ENCODE measurements around the gene BLM.

GRCh38 chr15:90862964-90863778 lies 146.0 kb downstream of the BLM start:
- TF ChIP-seq POLR2A (IDR thresholded peaks at IDR 0.05; ENCODE audit: borderline replicate concordance, extremely low read depth, insufficient read depth, insufficient read length) (no peak), CTCF (IDR thresholded peaks at IDR 0.05 in 2 of 3, conservative IDR thresholded peaks at IDR 0.05 in 1 of 3; ENCODE audit: borderline replicate concordance in 1 of 3, insufficient read depth in 1 of 3, low read depth in 2 of 3, low read length in 2 of 3) (no peak), POLR2AphosphoS5 (IDR thresholded peaks at IDR 0.05; ENCODE audit: low read depth, low read length) (no peak), FOSL1 (IDR thresholded peaks at IDR 0.05; ENCODE audit: low read depth) (no peak), JUND (IDR thresholded peaks at IDR 0.05) (no peak), ATF3 (IDR thresholded peaks at IDR 0.05) (no peak), EGR1 (IDR thresholded peaks at IDR 0.05; ENCODE audit: low read depth) (no peak), ELF1 (IDR thresholded peaks at IDR 0.05; ENCODE audit: borderline replicate concordance, low read depth) (no peak), EZH2 (IDR thresholded peaks at IDR 0.05) (no peak), SP1 (IDR thresholded peaks at IDR 0.05; ENCODE audit: low read depth) (no peak), ZBTB33 (IDR thresholded peaks at IDR 0.05; ENCODE audit: extremely low read depth, insufficient replicate concordance, low read length) (no peak), RAD21 (IDR thresholded peaks at IDR 0.05; ENCODE audit: low read depth) (no peak), TCF7L2 (IDR thresholded peaks at IDR 0.05; ENCODE audit: borderline replicate concordance, extremely low read depth, insufficient read depth, insufficient read length) (no peak)

Data from HCT116 (cell line).